Lung (tissue), 12 donors: ENCODE data around the gene AUTS2. TPM values are rescaled to one million over a fixed set of nuclear protein-coding genes. Genes with fewer than 3 reads are reported as not detected.

Source experiments
- ATAC-seq: fragments of 200-7000 bp; cut with Tn5 transposase; one replicate; pipeline ENCODE4 v1.9.1; 2020; ENCODE audit warnings: moderate number of reproducible peaks; ENCODE audit not compliant: insufficient read depth, low FRiP score
- DNase-seq, 3 donors: peaks; one replicate each; pipeline ENCODE4 v3.0.0-alpha.2; 2013 to 2017
- H3K27ac ChIP-seq, 2 donors: one replicate each; pipeline ENCODE4 v1.5.1; 2013; ENCODE audit warnings: mild to moderate bottlenecking in 2 of 2, moderate library complexity in 2 of 2, control low read depth in 1 of 2, inconsistent platforms in 1 of 2, low read depth in 1 of 2, low read length in 1 of 2
- H3K27me3 ChIP-seq, 3 donors: one replicate each; pipeline ENCODE4 v1.5.1; 2013; ENCODE audit warnings: low read length in 2 of 3; ENCODE audit not compliant: control insufficient read depth in 3 of 3, insufficient read depth in 3 of 3
- H3K36me3 ChIP-seq, 4 donors: one replicate each; pipeline ENCODE4 v1.5.1; 2013; ENCODE audit warnings: low read length in 4 of 4, mild to moderate bottlenecking in 1 of 4, moderate library complexity in 1 of 4; ENCODE audit not compliant: control insufficient read depth in 4 of 4, insufficient read depth in 4 of 4
- H3K4me1 ChIP-seq, 5 donors: one replicate each; pipeline ENCODE4 v1.5.1; 2013; ENCODE audit warnings: low read length in 5 of 5, mild to moderate bottlenecking in 2 of 5, moderate library complexity in 1 of 5; ENCODE audit not compliant: control insufficient read depth in 5 of 5, insufficient read depth in 5 of 5
- H3K4me3 ChIP-seq: one replicate; pipeline ENCODE4 v1.5.1; 2013; ENCODE audit warnings: mild to moderate bottlenecking, control low read depth, moderate library complexity
- H3K9ac ChIP-seq, 2 donors: one replicate each; pipeline ENCODE4 v1.5.1; 2013; ENCODE audit warnings: low read length in 2 of 2, control low read depth in 1 of 2; ENCODE audit not compliant: insufficient read depth in 1 of 2
- H3K9me3 ChIP-seq, 4 donors: one replicate each; pipeline ENCODE4 v1.5.1; 2013; ENCODE audit warnings: low read length in 3 of 4, mild to moderate bottlenecking in 1 of 4, moderate library complexity in 1 of 4; ENCODE audit not compliant: control insufficient read depth in 4 of 4, insufficient read depth in 3 of 4
- WGBS, 2 donors: extraction: QIAGEN DNeasy Blood & Tissue Kit; methylation state at CpG; one replicate each; pipeline ENCODE4 v1.1.7; 2013; 5-methylcytosine and 5-hydroxymethylcytosine counted together
- polyA plus RNA-seq, 2 donors: library from polyadenylated mRNA; stranded (reverse); fragments of 200-250 nt; gene quantifications; one replicate each; pipeline ENCODE4 v1.2.1, GENCODE V29; 2013
- total RNA-seq, 2 donors: library from RNA; depleted of rRNA in 1 of 2; stranded (reverse); fragments of >200 nt in 1 of 2; gene quantifications; one replicate each; pipeline ENCODE4 v1.2.1, GENCODE V29; 2014 to 2021
- TF ChIP-seq, protein P1 (sequence below): IDR thresholded peaks from 2 replicates; pipeline ENCODE4 v1.5.1; 2012; ENCODE audit warnings: mild to moderate bottlenecking; ENCODE audit errors: control extremely low read depth, extremely low read depth
- donor health status: control.
- donor health status: control.
- donor health status: Bipolar disorder and iron deficiency.
- donor health status: healthy.
- donor health status: DM: yes; HTN: yes; CAD: no.

The AUTS2 gene
- total and polyA plus RNA-seq, 4 donors = 11.8 to 115 (median 40.6) TPM

- TF ChIP-seq, protein P1, sequence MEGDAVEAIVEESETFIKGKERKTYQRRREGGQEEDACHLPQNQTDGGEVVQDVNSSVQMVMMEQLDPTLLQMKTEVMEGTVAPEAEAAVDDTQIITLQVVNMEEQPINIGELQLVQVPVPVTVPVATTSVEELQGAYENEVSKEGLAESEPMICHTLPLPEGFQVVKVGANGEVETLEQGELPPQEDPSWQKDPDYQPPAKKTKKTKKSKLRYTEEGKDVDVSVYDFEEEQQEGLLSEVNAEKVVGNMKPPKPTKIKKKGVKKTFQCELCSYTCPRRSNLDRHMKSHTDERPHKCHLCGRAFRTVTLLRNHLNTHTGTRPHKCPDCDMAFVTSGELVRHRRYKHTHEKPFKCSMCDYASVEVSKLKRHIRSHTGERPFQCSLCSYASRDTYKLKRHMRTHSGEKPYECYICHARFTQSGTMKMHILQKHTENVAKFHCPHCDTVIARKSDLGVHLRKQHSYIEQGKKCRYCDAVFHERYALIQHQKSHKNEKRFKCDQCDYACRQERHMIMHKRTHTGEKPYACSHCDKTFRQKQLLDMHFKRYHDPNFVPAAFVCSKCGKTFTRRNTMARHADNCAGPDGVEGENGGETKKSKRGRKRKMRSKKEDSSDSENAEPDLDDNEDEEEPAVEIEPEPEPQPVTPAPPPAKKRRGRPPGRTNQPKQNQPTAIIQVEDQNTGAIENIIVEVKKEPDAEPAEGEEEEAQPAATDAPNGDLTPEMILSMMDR = no peak
Measured at GRCh38 chr7:69906283-69906995, 308.2 kb downstream of the AUTS2 start.

GRCh38 chr7:69907720-69908119 is 309.4 kb downstream of the AUTS2 start:
- ATAC-seq = no peak
- TF ChIP-seq, protein P1 = no peak
- H3K27ac ChIP-seq = no peak overlapping the region

More at GRCh38 chr7:69906283-69906995, 308.2 kb downstream of the AUTS2 start:
- Histone ChIP-seq H3K9ac (no peak overlapping the region), H3K9me3 (peaks cover 0 to 4% (median 1%) of the 10 kb centered on the region in 4 donors), H3K27me3 (no peaks in the 10 kb centered on the region), H3K36me3 (peaks cover 0 to 3% (median 0%) of the 10 kb centered on the region in 4 donors), H3K27ac (no peak overlapping the region), H3K4me3 (no peak overlapping the region), H3K4me1 (peaks cover 0 to 2% (median 0%) of the 10 kb centered on the region in 5 donors)
- no peak for DNase-seq
- no peak for ATAC-seq
- 69 to 83% methylated on average over 8 of the region's 8 CpGs for WGBS, 2 donors

GRCh38 chr7:69908454-69908853 is 310.2 kb downstream of the AUTS2 start:
- ATAC-seq = no peak
- TF ChIP-seq, protein P1 = no peak
- Histone ChIP-seq H3K9ac (no peak overlapping the region), H3K27me3 (no peaks in the 10 kb centered on the region), H3K4me3 (no peak overlapping the region), H3K9me3 (peaks cover 0 to 8% (median 3%) of the 10 kb centered on the region in 4 donors), H3K4me1 (peaks cover 0 to 3% (median 0%) of the 10 kb centered on the region in 5 donors), H3K36me3 (peaks cover 0 to 7% (median 0%) of the 10 kb centered on the region in 4 donors), H3K27ac (no peak overlapping the region)
- DNase-seq = no peak
- 73 to 79% methylated on average over 1 of the region's 1 CpG for WGBS, 2 donors

More at GRCh38 chr7:69907720-69908119, 309.4 kb downstream of the AUTS2 start:
- no peak overlapping the region for H3K9ac ChIP-seq
- H3K36me3 ChIP-seq = peaks cover 0 to 7% (median 0%) of the 10 kb centered on the region in 4 donors
- peaks cover 0 to 8% (median 3%) of the 10 kb centered on the region in 4 donors for H3K9me3 ChIP-seq
- H3K4me1 ChIP-seq = peaks cover 0 to 2% (median 0%) of the 10 kb centered on the region in 5 donors
- no peaks in the 10 kb centered on the region for H3K27me3 ChIP-seq
- H3K4me3 ChIP-seq = no peak overlapping the region
- DNase-seq = peak in 1 of 3 donors; percentile 4
